NCI-H1436 (cell line): ENCODE measurements around the gene PBLD.
"Not testable (repeated sequence)": the region's sequence is repeated elsewhere in the genome, so short reads cannot be mapped to it uniquely, and the experiment has no call there.

Experiments
- DNase-seq: peaks from one replicate; lab custom pipeline; 2025; lab: John Stamatoyannopoulos, UW

The PBLD gene

DNA sequence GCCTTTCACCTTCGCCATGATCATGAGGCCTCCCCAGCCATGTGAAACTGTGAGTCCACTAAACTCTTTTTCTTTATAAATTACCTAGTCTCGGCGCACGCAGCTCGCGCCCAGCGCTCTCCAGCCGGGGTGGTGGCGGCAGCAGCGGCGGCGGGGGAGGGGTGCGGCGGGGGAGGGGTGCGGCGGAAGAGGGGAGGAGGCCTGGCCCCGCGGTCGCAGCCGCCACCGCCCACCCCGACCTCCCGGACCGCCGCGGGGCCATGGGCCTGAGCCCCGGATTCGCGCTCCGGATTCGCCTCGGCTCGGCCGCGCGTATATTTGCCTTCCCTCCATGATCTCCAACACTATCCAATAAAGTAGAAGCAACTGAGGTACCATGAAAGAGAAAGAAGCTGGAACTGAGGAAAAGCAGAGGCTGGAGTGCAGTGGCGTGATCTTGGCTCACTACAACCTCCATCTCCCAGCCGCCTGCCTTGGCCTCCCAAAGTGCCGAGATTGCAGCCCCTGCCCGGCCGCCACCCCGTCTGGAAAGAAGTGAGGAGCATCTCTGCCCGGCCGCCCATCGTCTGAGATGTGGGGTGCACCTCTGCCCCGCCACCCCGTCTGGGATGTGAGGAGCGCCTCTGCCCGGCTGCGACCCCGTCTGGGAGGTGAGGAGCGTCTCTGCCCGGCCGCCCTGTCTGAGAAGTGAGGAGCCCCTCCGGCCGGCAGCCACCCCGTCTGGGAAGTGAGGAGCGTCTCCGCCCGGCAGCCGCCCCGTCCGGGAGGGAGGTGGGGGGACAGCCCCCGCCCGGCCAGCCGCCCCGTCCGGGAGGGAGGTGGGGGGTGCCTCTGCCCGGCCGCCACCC lies 53.6 kb downstream of the PBLD start:
- DNase-seq: not testable (repeated sequence)

DNA sequence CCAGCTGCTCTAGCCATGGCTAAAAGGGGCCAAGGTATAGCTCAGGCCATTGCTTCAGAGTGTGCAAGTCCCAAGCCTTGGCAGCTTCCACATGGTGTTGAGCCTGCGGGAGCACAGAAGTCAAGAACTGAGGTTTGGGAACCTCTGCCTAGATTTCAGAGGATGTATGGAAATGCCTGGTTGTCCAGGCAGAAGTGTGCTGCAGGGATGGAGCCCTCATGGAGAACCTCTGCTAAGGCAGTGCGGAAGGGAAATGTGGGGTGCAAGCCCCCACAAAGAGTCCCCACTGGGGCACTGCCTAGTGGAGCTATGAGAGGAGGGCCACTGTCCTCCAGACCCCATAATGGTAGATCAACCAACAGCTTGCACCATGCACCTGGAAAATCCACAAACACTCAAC lies 54.9 kb downstream of the PBLD start:
- not testable (repeated sequence) for DNase-seq

DNA sequence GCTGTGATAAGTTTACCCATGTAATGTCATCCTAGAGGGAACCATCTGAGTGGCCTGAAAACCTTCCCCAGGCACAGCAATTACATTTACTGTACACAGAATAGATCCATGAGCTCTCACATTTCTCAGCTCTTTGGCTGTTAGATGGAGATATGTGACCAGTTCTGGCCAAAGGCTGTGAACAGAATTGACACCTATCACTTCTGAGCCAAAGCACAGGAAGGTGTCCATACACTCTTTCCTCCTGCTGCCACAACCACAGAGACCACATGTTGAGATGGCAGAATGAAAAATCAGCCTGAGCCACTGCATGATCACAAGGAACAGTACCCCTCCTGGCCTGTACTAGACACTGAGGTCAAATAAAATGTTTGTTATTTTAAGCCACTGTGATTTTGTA lies 56.5 kb downstream of the PBLD start:
- no peak for DNase-seq

DNA sequence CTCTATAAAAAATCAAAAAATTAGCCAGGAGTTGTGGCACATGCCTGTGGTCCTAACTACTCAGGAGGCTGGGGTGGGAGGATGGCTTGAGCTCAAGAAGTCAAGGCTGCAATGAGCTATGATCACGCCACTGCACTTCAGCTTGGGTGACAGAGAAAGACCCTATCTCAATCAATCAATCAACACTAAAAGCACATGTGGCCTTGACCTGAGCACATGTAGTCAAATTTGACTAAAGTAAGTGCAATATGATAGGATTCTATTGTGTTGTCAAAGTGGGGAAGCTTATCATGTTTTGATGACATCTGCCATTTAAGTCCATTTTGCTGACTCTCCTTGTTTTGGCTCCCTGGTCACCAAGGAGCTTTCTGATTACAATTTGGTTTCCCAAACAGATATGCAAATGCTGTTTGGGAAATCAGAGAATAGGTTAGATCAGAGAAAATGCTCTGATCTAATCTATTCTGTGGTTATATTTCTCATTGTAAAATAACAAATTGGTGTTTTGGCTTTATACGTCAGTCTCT lies 57.1 kb downstream of the PBLD start:
- no peak for DNase-seq

DNA sequence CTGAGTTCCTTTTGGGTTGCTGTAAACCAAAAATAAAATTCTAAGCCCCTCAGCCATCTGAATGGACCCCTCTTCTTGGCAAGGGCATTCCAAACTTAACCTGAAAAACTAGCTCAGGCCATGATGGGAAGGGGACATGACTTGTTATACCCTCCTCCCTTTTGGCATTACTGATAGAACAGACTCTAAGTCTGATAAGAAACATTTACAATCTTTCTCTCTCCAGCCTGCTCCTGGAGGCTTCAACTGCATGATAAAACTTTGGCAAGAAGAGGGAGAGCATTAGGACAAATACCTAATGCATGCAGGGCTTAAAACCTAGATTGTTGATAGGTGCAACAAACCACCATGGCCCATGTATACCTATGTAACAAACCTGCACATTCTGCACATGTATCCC lies 59.9 kb downstream of the PBLD start:
- DNase-seq: no peak

DNA sequence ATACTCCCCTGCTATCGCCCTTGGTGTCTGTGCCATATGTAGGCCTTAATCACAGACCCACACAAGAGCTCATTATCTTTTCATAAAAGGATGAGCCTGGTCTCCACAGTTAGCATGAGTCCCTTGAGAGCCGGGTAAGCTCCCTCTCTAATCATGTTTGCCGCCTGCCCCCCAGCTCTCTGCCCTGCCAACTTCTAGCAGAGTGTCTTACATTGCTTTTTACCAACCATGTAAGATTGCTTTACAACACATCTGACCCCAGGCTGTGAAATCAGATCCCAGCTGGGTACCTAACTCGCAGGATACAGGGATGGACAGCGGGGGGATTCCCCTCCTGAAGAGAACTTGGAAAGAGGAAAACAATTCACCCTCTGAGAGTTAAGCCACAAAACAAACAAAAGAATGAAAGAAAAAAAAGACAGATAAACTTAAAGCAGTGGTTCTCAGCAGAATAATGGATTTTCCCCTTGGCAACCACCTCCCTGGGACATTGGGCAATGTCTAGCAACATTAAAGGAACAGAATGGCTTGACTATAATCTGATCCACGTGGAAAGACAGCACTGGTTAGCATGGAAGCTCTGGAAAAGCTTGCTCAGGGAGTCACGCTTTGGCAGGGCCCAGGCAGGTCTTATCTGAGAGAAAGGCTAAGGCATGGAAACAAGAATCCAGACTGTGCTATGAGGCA lies 61.4 kb downstream of the PBLD start:
- no peak for DNase-seq

DNA sequence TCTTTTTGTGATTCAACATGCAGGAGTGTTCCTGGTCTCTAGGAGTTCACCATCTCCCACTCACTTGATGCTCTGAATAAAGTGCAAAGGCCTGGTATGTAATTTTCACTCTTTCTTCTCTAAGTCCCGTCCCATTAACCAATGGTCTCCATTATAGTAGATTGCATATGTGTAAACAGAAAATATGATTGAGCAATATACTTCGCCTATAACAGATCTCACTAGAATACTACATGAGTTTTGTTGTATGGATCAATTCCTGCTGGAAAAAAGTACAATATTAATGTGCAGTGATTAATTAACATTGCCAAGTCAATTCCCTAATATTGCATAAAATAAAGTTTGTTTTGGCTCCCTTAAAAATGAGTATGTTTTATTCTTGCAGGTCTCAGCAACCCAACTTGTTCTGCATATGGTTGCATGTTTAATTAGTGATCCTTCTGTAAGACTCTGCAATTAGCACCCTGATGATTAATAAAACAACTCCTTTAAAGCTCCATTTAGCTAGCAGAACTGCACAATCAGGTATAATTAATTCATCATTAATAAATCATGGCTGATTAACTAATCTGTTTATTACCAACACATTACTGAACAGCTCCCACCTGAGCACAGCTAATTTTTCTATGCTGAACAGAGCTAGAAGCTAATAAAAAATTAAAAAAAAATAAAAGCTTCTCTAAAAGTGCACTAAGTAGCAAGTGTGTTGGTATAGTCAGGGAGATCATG lies 63.0 kb downstream of the PBLD start:
- DNase-seq: no peak

DNA sequence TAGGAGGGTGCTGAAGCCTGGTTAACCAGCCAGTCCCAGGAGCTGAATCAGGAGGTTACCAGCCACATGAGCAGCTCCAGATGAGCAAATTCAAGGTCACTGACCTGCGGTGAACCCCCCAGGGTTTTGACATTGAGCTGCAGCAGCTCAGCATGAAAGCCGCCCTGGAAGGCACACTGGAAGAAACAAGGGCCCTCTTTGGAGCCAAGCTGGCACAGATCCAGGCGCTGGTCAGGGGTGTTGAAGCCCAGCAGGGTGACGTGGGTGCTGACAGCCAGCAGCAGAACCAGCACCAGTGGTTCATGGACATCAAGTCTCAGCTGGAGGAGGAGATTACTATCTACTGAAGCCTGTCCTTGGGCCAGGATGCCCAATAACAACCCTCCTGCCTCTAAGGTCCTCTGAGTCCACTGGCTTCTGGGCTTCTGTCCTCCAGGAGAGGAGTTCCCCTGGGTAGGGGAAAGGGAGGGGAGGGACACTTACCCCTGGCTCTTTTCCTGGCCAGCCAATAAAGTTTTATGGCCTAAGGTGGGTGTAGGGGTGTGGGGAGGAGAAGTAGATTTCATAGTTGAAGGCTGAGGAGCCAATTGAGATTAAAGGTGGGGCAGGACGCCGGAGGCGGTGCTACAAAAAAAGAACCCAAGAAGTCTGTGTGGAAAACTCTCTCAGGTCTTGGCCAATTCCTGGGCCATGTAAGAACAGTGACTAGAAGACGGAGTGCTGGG lies 71.4 kb downstream of the PBLD start:
- no peak for DNase-seq

DNA sequence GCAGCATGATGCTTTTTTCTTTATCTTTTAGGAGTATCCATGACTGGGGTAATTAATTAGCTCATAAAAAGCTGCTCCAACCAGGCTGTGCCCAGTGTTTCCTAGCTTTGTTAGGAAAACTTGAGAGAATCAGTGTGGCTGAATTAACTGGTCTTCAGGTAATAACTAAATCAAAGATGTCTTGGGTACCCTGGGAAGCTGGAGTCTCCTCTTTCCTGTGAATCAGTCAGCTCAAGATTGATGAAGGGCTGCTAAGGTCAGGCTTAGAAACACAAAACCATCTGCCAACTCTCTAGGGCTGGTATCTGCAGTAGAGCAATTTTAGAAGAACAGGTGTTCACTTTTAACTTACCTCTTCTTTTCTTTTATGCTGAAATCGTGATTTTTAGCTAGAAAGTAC lies 79.4 kb downstream of the PBLD start:
- DNase-seq: no peak

DNA sequence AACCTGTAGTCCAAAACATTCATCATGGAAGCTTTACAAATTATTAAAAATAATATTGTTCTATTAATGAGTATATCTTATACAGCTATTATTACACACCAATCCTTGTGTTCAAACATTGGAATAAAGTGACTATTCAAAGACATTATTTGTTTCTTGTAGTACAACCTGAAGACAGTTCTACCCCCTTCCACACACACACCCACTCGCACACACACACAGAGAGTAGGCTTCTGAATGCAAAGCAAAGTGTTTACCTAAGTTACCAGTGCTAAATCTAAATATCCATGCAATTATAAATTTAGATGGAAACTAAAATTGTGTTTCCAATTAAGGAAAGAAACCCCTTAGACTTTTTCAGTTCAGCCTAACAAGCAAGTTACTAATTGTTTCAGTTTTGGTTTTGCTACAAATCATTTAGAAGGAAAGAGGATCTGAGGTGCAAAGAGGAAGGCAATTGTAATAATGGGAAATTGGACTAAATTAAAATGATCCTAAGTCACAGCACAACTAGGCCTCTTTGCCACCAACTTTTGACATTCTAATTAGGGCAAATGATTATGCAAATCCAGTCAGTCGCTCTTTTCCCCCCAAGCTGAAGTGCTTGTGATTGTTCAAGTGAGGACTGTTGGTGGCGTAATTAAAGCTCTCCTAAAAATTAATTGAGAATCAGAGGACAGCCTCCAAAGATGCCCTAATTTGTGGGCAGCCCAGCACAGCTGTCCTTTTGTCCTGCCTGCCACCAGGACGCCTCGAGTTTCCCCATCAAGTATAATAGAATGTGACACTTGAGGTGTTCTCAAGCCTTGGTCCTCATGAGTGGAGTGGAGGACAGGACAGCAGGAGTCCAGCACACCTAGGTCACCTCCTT lies 80.9 kb downstream of the PBLD start:
- no peak for DNase-seq

DNA sequence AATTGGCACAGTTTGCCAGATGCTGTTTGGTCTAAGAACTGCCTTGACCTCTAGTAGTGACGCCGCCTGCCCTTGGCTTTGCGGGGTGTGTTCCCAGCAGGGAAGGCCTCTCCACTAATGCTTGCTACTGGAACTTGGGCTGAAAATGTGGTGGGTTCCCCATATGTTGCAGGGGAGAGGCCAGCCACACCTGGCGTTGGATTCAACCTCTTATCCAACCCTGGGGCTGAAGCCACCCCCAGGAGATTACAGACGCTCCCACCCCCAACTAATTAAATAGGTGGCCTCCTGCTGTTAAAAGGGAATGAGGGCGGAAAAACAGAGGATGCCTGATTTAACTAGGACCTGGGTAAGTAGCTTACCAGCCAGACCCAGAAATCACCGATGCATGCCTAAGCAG lies 81.6 kb downstream of the PBLD start:
- DNase-seq: no peak

DNA sequence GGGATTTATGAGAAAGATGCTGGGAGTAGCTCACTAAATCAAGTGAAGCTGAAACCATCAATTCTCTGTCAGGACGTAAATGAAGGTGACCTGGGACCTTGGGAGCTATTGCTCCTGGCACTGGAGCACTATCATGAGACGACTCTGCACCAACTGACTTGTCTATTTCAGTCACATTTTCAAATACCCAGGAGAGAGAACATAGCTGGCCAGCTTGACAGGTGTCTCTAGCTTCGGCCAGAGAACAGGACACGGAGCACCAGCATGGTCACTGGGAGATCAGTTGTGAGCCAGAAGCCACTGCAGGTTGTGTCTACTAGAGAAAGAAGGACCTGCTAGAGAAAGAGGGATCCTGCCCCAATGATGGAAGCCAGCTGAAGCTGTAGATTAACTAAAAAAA lies 83.4 kb downstream of the PBLD start:
- DNase-seq: no peak

DNA sequence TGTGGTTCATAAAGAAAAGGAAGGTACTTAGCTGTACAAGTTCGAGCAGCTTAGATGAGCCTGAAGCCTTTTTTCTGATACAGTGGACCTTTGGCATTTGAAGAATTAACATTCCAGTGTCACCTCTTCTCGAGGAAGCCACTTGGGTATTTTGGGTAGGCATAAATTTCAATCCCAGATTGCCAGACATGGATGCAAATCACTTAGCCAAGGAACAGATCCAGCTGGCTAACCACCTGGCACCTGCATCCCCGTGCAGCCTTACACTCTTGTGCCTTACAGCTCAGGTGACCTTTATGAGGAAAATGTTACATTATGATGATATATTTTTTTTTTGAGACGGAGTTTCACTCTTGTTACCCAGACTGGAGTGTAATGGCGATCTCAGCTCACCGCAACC lies 84.8 kb downstream of the PBLD start:
- DNase-seq: no peak

DNA sequence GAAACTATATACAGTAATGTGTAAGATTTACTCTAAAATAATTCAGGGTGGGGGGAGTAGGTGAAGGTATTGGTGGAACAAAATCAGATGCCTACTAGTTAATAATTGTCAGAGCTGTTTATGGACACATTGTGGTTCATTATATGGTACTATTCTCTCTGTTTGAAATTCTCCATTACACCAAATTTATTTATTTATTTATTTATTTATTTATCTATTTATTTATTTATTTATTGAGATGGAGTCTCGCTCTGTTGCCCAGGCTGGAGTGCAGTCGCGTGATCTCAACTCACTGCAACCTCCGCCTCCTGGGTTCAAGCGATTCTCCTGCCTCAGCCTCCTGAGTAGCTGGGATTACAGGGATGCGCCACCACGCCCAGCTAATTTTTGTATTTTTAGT lies 86.3 kb downstream of the PBLD start:
- not testable (repeated sequence) for DNase-seq

DNA sequence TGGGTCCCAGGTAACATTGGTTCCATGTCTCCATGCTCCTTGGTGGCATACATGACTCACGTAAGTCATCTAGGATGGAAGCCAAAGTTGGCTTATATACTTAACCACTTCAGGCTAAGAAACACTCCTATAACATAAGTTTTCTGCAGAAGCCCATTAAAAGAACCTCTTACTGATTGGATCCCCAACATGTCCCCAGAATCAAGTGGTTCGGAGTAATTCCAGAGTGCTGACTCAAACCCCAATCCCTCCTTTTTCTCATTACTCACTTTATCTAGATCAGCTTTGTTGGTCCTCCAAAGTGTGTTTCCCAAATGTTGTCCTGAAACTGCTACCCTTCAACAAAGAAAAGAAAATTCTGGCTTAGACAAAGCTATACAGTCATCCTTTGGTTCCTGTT lies 90.7 kb downstream of the PBLD start:
- DNase-seq: no peak

DNA sequence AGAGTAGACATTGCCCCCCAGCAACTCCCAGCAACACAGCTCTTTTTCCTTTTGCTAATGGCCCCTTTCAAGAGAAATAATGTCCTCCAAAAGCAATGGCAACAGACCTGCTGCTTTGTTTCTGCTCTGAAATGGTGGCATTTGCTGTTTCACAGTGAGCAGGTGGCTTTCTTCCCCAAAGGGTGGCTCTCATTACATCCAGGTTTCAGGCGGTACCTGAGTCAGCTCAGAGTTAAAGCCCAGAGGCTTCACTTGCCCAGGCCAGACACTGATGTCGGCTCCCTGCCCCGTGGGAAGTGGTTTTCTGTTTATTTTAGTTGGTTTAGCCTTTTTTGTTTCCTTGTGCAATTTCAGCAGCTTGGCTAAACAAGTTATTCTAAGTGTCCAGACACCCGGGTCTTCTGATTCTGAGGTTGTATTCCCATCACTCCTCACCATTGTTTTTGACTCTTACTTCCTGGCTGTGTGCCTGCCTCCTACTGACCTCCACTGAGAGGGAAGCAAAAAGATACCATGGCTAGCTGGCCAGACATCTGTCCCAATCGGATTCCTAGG lies 93.1 kb downstream of the PBLD start:
- DNase-seq: no peak

DNA sequence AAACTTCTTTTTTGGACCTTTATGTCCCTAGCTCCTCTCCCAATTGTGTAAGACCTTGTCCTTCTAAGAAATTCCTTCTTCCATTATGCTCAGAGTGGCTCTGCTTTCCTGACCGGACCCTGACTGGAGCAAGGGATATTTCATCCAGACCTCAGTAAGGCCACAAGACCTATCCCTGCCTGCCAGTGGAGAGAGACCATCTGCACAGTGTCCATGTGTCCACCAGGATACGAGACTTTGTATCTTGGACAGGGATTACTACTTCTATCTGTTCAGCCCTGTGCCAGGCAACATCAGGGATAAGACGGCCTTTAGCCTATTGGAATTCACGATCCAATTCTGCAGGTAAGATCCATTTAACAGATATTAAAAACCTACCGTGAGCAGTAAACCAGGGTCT lies 93.7 kb downstream of the PBLD start:
- no peak for DNase-seq

DNA sequence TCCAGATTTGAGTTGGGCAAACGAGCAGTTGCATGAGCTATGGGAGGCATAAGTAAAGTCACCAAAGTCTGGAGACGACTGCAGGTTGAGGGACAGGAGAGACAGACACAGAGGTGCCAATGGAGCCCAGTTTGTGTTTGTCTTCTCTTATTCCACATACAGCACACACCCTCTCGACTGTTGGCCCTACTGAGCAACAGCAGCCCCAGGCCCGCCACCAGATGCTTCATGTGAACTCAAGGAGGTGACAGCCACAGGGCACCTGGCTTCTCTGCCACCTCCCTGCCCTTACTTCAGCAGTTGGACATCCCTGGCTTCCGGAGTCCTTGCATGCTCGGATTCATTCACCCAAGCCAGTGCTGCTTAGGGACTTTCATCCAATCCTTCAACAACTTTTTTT lies 94.4 kb downstream of the PBLD start:
- DNase-seq: no peak

DNA sequence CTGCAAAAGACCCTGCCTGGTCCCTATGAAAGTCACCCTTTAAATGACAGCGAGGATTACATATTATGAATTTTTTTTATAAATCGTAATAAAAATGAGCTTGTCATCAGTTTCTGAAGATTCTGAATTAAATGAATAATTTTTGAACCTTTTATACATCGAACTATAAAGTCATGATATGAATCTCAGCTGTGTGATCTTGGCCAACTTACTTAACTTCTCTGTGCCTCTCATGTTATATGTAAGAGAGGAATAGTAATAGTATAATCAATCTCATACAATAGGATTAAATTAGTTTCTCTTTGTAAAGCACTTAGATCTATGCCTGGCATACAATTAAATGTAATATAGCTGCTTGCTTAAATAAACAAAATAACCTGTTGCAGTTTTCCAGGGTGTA lies 95.6 kb downstream of the PBLD start:
- DNase-seq: no peak

DNA sequence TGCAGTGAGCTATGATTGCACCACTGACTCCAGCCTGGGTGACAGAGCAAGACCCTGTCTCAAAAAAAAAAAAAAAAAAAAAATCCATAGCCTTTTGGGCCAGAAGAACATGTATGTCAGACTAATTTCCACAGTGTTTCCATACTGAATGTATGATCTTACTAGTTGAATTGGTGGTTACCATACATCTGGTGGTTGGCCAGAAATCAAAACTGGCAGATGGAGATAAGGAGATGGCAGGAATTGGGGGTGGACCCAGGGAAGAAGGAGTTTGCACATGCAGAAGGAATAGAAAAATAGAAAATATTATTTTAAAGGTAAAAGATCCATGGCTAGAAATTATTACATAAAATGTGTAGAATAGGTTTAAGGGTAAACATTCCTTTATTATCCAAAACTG lies 97.1 kb downstream of the PBLD start:
- DNase-seq: no peak

DNA sequence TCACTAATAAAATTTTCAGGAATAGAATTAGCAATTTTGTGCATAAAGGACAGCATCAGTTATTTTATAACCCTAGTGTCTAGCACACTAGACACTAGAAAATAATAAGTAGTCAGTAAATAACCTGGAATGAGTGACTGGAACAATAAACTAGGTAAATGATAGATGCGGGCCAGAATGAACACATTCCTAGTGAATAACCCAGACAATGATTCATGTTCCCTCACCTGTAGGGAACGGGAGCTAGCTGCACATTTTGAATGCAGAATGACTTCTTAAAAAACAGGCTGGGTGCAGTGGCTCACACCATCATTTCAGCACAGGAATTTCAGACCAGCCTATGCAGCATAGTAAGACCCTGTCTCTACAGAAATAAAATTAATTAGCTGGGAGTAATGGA lies 97.6 kb downstream of the PBLD start:
- no peak for DNase-seq
